ENCODE measurements around the gene RNFT2. TPM values are rescaled to one million over a fixed set of nuclear protein-coding genes. Genes with fewer than 3 reads are reported as not detected.

Gene RNFT2
- total RNA-seq, 6 experiments from 2014 or later = 7.1 to 12.0 (median 11.2) TPM

DNA sequence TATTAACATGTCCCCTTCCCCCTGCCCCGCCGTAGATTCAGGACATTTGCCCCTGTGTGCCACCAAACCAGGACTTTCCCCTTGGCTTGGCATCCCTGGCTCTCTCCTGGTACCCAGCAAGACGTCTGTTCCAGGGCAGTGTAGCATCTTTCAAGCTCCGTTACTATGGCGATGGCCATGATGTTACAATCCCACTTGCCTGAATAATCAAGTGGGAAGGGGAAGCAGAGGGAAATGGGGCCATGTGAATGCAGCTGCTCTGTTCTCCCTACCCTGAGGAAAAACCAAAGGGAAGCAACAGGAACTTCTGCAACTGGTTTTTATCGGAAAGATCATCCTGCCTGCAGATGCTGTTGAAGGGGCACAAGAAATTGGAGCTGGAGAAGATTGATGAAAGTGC is 114.2 kb downstream of the RNFT2 start:
- TF ChIP-seq CTCF (IDR thresholded peaks at IDR 0.05) = no peak
- H3K27me3 Mint-ChIP-seq (ENCODE audit: insufficient read depth) = peaks cover 19% of the 10 kb centered on the region
- no peaks in the 10 kb centered on the region for H3K36me3 Mint-ChIP-seq (ENCODE audit: low read depth)
- no peak for DNase-seq
- H3K27ac Mint-ChIP-seq = no peak overlapping the region
- no peak overlapping the region for H3K4me3 Mint-ChIP-seq
- no peaks in the 10 kb centered on the region for H3K9me3 Mint-ChIP-seq
- no peaks in the 10 kb centered on the region for H3K4me1 Mint-ChIP-seq (ENCODE audit: low read depth)

- Mint-ChIP-seq H3K27me3 (ENCODE audit: insufficient read depth) (peaks cover 24% of the 10 kb centered on the region), H3K4me3 (no peak overlapping the region), H3K9me3 (no peaks in the 10 kb centered on the region), H3K36me3 (ENCODE audit: low read depth) (no peaks in the 10 kb centered on the region), H3K4me1 (ENCODE audit: low read depth) (no peaks in the 10 kb centered on the region), H3K27ac (no peak overlapping the region)
- DNase-seq = no peak
- no peak for TF ChIP-seq CTCF (IDR thresholded peaks at IDR 0.05)
These were observed 115.4 kb downstream of the RNFT2 start for GRCh38 chr12:116853507-116853906.

DNA sequence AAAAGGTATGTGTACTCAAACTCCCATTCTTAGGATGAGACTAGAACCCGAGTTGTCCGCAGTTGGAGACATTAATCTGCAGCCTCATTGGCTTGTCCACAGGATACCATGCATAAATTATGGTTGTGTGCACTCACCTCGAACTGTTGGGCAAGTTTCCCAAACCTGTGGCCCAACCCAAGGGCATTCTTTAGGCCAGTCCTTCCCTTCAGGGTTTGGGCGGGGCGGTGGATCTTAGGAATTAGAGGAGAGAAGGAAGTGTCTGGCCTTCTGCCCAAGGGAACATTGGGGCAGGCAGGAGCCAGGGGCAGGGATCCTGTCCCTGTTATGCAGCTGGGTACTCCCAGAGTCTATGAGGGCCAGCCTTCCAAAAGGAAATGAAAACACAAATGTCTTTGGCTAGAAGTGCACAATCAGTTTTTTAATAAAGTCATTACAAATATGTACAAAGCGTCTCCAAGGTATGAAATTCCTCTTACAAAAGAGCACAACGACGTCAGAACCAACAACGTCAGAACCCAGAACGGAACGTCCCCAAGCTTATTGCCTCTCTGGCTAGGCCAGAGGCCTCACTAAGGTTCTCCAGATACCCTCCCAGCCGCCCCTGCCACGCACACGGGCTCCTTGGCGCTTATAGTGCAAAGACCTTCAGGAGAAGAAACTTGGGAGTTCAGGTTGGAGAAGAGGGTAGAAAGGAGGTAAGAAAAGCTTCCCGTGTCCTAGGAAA is 117.8 kb downstream of the RNFT2 start:
- DNase-seq = no peak
- no peak overlapping the region for H3K27ac Mint-ChIP-seq

GRCh38 chr12:116856729-116857128 is 118.6 kb downstream of the RNFT2 start:
- peaks cover 21% of the 10 kb centered on the region for H3K4me1 Mint-ChIP-seq (ENCODE audit: low read depth)

More for the DNA sequence above, 117.8 kb downstream of the RNFT2 start:
- Mint-ChIP-seq H3K4me1 (ENCODE audit: low read depth) (peaks cover 13% of the 10 kb centered on the region), H3K9me3 (no peaks in the 10 kb centered on the region), H3K27me3 (ENCODE audit: insufficient read depth) (peaks cover 32% of the 10 kb centered on the region), H3K4me3 (no peak overlapping the region), H3K36me3 (ENCODE audit: low read depth) (no peaks in the 10 kb centered on the region)
- no peak for TF ChIP-seq CTCF (IDR thresholded peaks at IDR 0.05)

DNA sequence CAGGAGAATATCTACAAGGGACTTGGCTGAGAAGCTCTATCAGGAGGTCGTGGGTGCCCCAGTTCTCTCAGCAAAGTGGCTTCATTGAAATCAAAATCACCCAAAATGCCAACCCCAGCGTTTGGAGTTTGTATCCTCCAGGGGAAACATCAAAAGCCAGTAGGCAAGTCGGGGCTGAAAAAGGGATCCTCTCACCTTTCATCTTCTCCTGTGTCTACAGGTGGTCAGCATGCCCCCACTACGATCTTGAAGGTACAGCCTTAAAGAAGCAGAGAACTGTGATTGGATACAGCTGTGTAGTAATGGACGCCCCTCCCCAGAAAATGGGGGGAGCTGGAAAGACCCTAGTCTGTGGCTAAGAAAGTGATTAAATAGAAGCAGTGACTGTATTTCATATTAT is 121.0 kb downstream of the RNFT2 start:
- Mint-ChIP-seq H3K9me3 (no peaks in the 10 kb centered on the region), H3K27ac (no peak overlapping the region), H3K36me3 (ENCODE audit: low read depth) (no peaks in the 10 kb centered on the region), H3K4me1 (ENCODE audit: low read depth) (peaks cover 41% of the 10 kb centered on the region), H3K27me3 (ENCODE audit: insufficient read depth) (peaks cover 28% of the 10 kb centered on the region), H3K4me3 (no peak overlapping the region)
- no peak for DNase-seq
- TF ChIP-seq CTCF (IDR thresholded peaks at IDR 0.05) = no peak

More at GRCh38 chr12:116856729-116857128, 118.6 kb downstream of the RNFT2 start:
- H3K27me3 Mint-ChIP-seq (ENCODE audit: insufficient read depth) = peaks cover 34% of the 10 kb centered on the region
- no peak for DNase-seq
- H3K9me3 Mint-ChIP-seq = no peaks in the 10 kb centered on the region
- no peak for TF ChIP-seq CTCF (IDR thresholded peaks at IDR 0.05)
- no peak overlapping the region for H3K4me3 Mint-ChIP-seq
- no peaks in the 10 kb centered on the region for H3K36me3 Mint-ChIP-seq (ENCODE audit: low read depth)
- H3K27ac Mint-ChIP-seq = no peak overlapping the region

Data from HFFc6 (cell line).